GM12891 (cell line): Measurements from ENCODE around the gene U2AF1L4.

ENCODE experiments used
- POLR2A ChIP-seq: IDR thresholded peaks from 2 replicates; pipeline ENCODE4 v1.6.1; 2011; ENCODE audit warnings: low read depth, low read length, control low read depth
- POLR2AphosphoS5 ChIP-seq: IDR thresholded peaks from 2 replicates; pipeline ENCODE4 v1.6.1; 2011; ENCODE audit warnings: low read depth, low read length, control low read depth
- POU2F2 ChIP-seq: IDR thresholded peaks from 2 replicates; pipeline ENCODE4 v1.6.1; 2011; ENCODE audit warnings: low read depth, mild to moderate bottlenecking, control low read depth, low read length, moderate library complexity
- SPI1 ChIP-seq: IDR thresholded peaks from 2 replicates; pipeline ENCODE4 v1.6.1; 2011; ENCODE audit warnings: low read depth, low read length, control low read depth
- TAF1 ChIP-seq: IDR thresholded peaks from 2 replicates; pipeline ENCODE4 v1.6.1; 2011; ENCODE audit warnings: low read depth, low read length, control low read depth

DNA sequence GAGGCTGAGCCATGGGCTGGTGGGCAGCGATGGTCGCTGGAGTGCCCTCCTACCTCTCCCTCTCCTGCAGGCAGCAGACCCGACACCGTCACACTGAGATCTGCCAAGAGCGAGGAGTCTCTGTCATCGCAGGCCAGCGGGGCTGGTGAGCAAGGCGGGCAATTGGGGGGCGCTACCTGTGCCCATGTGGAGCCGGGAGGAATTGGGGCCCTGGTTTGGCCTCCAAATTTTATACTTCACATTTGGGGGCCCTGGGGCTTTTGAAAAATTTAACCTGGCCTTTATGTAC, 40.1 kb upstream of the U2AF1L4 start:
- no peak for TF ChIP-seq POLR2AphosphoS5
- TF ChIP-seq POLR2A, result no peak
- no peak for TF ChIP-seq TAF1
- no peak for TF ChIP-seq POU2F2
- TF ChIP-seq SPI1, result no peak
